ENCODE measurements around the gene SCD.

The SCD gene

GRCh38 chr10:100319707-100320402 lies 27.2 kb upstream of the SCD start:
- Histone ChIP-seq H3K27ac (ENCODE audit: poor library complexity, severe bottlenecking) (no peak overlapping the region), H3K4me1 (ENCODE audit: insufficient read depth, poor library complexity, severe bottlenecking) (no peaks in the 10 kb centered on the region), H3K4me3 (ENCODE audit: severe bottlenecking) (no peak overlapping the region), H3K9me3 (ENCODE audit: severe bottlenecking) (no peaks in the 10 kb centered on the region), H3K27me3 (ENCODE audit: insufficient read depth, poor library complexity, severe bottlenecking) (no peaks in the 10 kb centered on the region), H3K36me3 (ENCODE audit: low read depth) (no peaks in the 10 kb centered on the region)
- no peak for DNase-seq (ENCODE audit: low spot score)
- ATAC-seq (ENCODE audit: low read depth), result peak; percentile 38; the same call in 1 of the 3 replicates
- TF ChIP-seq CTCF (IDR thresholded peaks at IDR 0.05; ENCODE audit: poor library complexity, severe bottlenecking), result no peak

DNA sequence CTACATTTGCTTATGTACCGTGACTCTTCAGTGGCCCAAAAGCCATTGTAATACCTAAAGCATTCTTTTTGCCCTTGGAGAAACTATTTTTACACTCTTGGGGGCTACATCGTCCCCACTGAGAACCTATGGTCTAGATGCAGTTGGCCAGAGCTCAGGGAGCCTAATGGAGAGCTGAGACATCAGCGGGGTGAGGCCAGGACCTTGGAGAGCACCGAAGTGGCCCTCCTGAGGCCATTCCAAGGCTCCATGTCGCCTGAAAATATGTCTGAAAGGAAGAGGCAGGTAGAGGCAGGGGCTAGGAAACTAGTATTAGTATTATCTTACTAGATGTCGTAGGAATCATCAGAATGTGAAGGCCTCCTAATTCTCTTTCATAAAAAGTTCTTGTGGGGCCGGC lies 21.9 kb upstream of the SCD start:
- ATAC-seq (ENCODE audit: low read depth) (no peak), DNase-seq (ENCODE audit: low spot score) (no peak)
- TF ChIP-seq CTCF (IDR thresholded peaks at IDR 0.05; ENCODE audit: poor library complexity, severe bottlenecking), result no peak
- Histone ChIP-seq H3K36me3 (ENCODE audit: low read depth) (no peaks in the 10 kb centered on the region), H3K4me1 (ENCODE audit: insufficient read depth, poor library complexity, severe bottlenecking) (no peaks in the 10 kb centered on the region), H3K27ac (ENCODE audit: poor library complexity, severe bottlenecking) (no peak overlapping the region), H3K27me3 (ENCODE audit: insufficient read depth, poor library complexity, severe bottlenecking) (peaks cover 20% of the 10 kb centered on the region), H3K9me3 (ENCODE audit: severe bottlenecking) (no peaks in the 10 kb centered on the region), H3K4me3 (ENCODE audit: severe bottlenecking) (no peak overlapping the region)

DNA sequence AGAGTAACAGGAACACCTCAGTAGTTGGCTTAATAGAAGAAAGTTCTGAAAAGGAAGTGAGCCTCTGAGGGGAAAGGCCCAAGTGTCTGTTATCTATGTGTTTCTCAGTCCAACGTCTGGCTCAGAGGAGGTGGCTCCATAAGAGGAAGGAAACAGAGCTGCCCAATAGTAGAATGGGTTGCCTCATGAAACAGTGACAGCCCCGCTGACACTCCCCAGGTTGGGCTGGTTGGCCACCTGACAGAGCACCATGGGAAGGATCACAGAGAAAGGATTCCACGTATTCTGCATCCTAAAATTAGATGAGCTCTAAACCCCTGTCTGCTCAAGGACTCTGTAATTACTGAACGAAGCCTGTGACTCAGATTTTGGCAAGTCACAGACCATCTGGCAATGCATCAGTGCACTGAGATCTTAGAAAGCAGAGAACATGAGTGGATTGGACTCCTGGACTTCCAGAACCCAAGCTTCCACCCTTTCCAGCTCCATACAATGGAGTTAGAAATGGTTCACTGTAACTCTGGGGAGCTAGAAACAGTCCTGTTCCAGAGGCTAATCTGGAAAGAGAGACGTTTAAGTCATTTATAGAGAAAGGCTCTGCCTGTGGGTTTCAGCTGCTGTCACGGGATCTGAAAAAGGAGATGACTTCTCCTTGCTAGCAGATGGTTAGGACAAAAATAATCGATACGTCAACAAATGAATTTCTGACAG lies 19.9 kb upstream of the SCD start:
- no peak for TF ChIP-seq CTCF (IDR thresholded peaks at IDR 0.05; ENCODE audit: poor library complexity, severe bottlenecking)

DNA sequence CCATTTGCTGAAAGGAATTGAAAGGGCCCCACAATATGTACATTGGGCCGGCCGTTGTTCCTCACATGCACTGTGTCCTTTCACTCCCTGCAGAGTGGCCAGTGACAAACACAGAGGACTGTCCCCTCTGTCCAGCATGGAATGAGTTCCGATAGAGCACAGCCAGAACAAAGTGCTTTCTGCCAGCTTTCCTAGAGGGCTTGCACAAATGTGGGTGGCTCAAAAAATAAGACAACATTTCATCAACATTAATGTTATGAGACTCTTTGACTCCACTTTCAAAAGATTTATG lies 19.4 kb upstream of the SCD start:
- ATAC-seq (ENCODE audit: low read depth) (no peak), DNase-seq (ENCODE audit: low spot score) (no peak)
- Histone ChIP-seq H3K27ac (ENCODE audit: poor library complexity, severe bottlenecking) (no peak overlapping the region), H3K36me3 (ENCODE audit: low read depth) (no peaks in the 10 kb centered on the region), H3K27me3 (ENCODE audit: insufficient read depth, poor library complexity, severe bottlenecking) (peaks cover 36% of the 10 kb centered on the region), H3K9me3 (ENCODE audit: severe bottlenecking) (no peaks in the 10 kb centered on the region), H3K4me3 (ENCODE audit: severe bottlenecking) (no peak overlapping the region), H3K4me1 (ENCODE audit: insufficient read depth, poor library complexity, severe bottlenecking) (no peaks in the 10 kb centered on the region)
- no peak for TF ChIP-seq CTCF (IDR thresholded peaks at IDR 0.05; ENCODE audit: poor library complexity, severe bottlenecking)

More for the DNA sequence above, 19.9 kb upstream of the SCD start:
- no peak for DNase-seq (ENCODE audit: low spot score)
- no peak overlapping the region for H3K27ac ChIP-seq (ENCODE audit: poor library complexity, severe bottlenecking)
- no peaks in the 10 kb centered on the region for H3K36me3 ChIP-seq (ENCODE audit: low read depth)
- no peak for ATAC-seq (ENCODE audit: low read depth)
- H3K9me3 ChIP-seq (ENCODE audit: severe bottlenecking), result no peaks in the 10 kb centered on the region
- peaks cover 36% of the 10 kb centered on the region for H3K27me3 ChIP-seq (ENCODE audit: insufficient read depth, poor library complexity, severe bottlenecking)
- H3K4me1 ChIP-seq (ENCODE audit: insufficient read depth, poor library complexity, severe bottlenecking), result no peaks in the 10 kb centered on the region
- no peak overlapping the region for H3K4me3 ChIP-seq (ENCODE audit: severe bottlenecking)

DNA sequence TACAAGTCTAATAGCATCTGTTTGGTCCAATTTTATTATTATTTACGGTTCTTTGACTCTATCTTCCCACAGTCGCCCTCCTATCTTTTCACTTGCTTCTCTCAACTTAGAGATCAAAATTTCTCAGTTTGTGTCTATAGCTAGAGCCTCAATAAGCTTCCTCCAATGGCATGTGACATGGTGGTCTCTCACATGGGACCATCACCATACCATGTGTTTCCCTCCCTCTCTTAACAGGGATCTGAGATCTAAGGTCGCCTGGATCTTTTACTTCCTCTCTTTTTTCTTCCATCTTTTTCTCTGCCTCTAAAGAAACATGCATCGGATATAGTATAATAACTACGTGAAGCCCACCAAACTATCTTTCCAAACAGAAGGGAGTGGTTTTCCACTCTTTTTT lies 18.8 kb upstream of the SCD start:
- Histone ChIP-seq H3K27ac (ENCODE audit: poor library complexity, severe bottlenecking) (no peak overlapping the region), H3K36me3 (ENCODE audit: low read depth) (no peaks in the 10 kb centered on the region), H3K27me3 (ENCODE audit: insufficient read depth, poor library complexity, severe bottlenecking) (peaks cover 39% of the 10 kb centered on the region), H3K4me3 (ENCODE audit: severe bottlenecking) (no peak overlapping the region), H3K4me1 (ENCODE audit: insufficient read depth, poor library complexity, severe bottlenecking) (no peaks in the 10 kb centered on the region), H3K9me3 (ENCODE audit: severe bottlenecking) (no peaks in the 10 kb centered on the region)
- ATAC-seq (ENCODE audit: low read depth) (no peak), DNase-seq (ENCODE audit: low spot score) (no peak)
- TF ChIP-seq CTCF (IDR thresholded peaks at IDR 0.05; ENCODE audit: poor library complexity, severe bottlenecking), result no peak
